Measurements from ENCODE around the gene GCNT2.

GRCh38 chr6:10626154-10626741 is 105.1 kb downstream of the GCNT2 start:
- TF ChIP-seq CTCF (conservative IDR thresholded peaks at IDR 0.05; ENCODE audit: low read depth, low read length) (no peak), EZH2 (IDR thresholded peaks at IDR 0.05; ENCODE audit: borderline replicate concordance, low read depth, low read length, poor library complexity, severe bottlenecking) (no peak)
